ENCODE results near the gene CKB. TPM values are rescaled to one million over a fixed set of nuclear protein-coding genes. Genes with fewer than 3 reads are reported as not detected.

The CKB gene
- total RNA-seq, 4 donors from 2014 or later, result 453 to 1,624 (median 922) TPM

GRCh38 chr14:103508521-103509329, 13.9 kb downstream of the CKB start:
- WGBS, 2 donors (ENCODE audit: low coverage in 1 of 2), result 83 to 84% methylated on average over 9 to 16 of the region's 16 CpGs
- TF ChIP-seq POLR2A (IDR thresholded peaks at IDR 0.05), result no peak
- no peak for TF ChIP-seq EP300 (IDR thresholded peaks at IDR 0.05)
- no peak for TF ChIP-seq POLR2AphosphoS5 (IDR thresholded peaks at IDR 0.05)
- TF ChIP-seq, protein P1, sequence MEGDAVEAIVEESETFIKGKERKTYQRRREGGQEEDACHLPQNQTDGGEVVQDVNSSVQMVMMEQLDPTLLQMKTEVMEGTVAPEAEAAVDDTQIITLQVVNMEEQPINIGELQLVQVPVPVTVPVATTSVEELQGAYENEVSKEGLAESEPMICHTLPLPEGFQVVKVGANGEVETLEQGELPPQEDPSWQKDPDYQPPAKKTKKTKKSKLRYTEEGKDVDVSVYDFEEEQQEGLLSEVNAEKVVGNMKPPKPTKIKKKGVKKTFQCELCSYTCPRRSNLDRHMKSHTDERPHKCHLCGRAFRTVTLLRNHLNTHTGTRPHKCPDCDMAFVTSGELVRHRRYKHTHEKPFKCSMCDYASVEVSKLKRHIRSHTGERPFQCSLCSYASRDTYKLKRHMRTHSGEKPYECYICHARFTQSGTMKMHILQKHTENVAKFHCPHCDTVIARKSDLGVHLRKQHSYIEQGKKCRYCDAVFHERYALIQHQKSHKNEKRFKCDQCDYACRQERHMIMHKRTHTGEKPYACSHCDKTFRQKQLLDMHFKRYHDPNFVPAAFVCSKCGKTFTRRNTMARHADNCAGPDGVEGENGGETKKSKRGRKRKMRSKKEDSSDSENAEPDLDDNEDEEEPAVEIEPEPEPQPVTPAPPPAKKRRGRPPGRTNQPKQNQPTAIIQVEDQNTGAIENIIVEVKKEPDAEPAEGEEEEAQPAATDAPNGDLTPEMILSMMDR (IDR thresholded peaks at IDR 0.05), result no peak
- no peaks in the 10 kb centered on the region for H3K27me3 ChIP-seq
- H3K4me1 ChIP-seq, result peaks cover 3 to 16% (median 12%) of the 10 kb centered on the region in 3 donors
- ATAC-seq, result no peak
- no peaks in the 10 kb centered on the region for H3K9me3 ChIP-seq
- peaks cover 0 to 72% of the 10 kb centered on the region in 2 donors for H3K36me3 ChIP-seq
- H3K4me3 ChIP-seq, result no peak overlapping the region
- H3K27ac ChIP-seq, result no peak overlapping the region

- Histone ChIP-seq H3K9me3 (no peaks in the 10 kb centered on the region), H3K27ac (no peak overlapping the region), H3K27me3 (no peaks in the 10 kb centered on the region), H3K4me3 (no peak overlapping the region), H3K36me3 (peaks cover 0 to 81% of the 10 kb centered on the region in 2 donors), H3K4me1 (peaks cover 3 to 6% (median 5%) of the 10 kb centered on the region in 3 donors)
- ATAC-seq, result no peak
- 56 to 68% methylated on average over 1 to 3 of the region's 3 CpGs for WGBS, 2 donors (ENCODE audit: low coverage in 1 of 2)
- TF ChIP-seq POLR2AphosphoS5 (IDR thresholded peaks at IDR 0.05), result no peak
- TF ChIP-seq EP300 (IDR thresholded peaks at IDR 0.05), result no peak
- no peak for TF ChIP-seq POLR2A (IDR thresholded peaks at IDR 0.05)
- TF ChIP-seq, protein P1 (IDR thresholded peaks at IDR 0.05), result no peak
Observed at GRCh38 chr14:103507751-103508150, 14.9 kb downstream of the CKB start.

GRCh38 chr14:103504991-103505565, 17.6 kb downstream of the CKB start:
- no peak for ATAC-seq
- no peaks in the 10 kb centered on the region for H3K27me3 ChIP-seq
- H3K4me1 ChIP-seq, result peaks cover 0 to 12% (median 0%) of the 10 kb centered on the region in 3 donors
- H3K9me3 ChIP-seq, result no peaks in the 10 kb centered on the region
- TF ChIP-seq, protein P1 (IDR thresholded peaks at IDR 0.05), result no peak
- TF ChIP-seq EP300 (IDR thresholded peaks at IDR 0.05) (no peak), POLR2A (IDR thresholded peaks at IDR 0.05) (no peak), POLR2AphosphoS5 (IDR thresholded peaks at IDR 0.05) (no peak)
- no peak overlapping the region for H3K27ac ChIP-seq
- 81% methylated on average over 4 of the region's 8 CpGs; no CpG with 5 or more reads in 1 of the 2 donors for WGBS, 2 donors (ENCODE audit: low coverage in 1 of 2)
- H3K36me3 ChIP-seq, result peaks cover 0 to 87% of the 10 kb centered on the region in 2 donors
- no peak overlapping the region for H3K4me3 ChIP-seq

GRCh38 chr14:103503296-103503695, 19.3 kb downstream of the CKB start:
- H3K4me3 ChIP-seq, result no peak overlapping the region
- peaks cover 0 to 84% of the 10 kb centered on the region in 2 donors for H3K36me3 ChIP-seq
- H3K9me3 ChIP-seq, result no peaks in the 10 kb centered on the region
- no peaks in the 10 kb centered on the region for H3K27me3 ChIP-seq
- no peak for ATAC-seq
- peaks cover 0 to 17% (median 0%) of the 10 kb centered on the region in 3 donors for H3K4me1 ChIP-seq
- no peak overlapping the region for H3K27ac ChIP-seq
- 84 to 88% methylated on average over 8 to 11 of the region's 12 CpGs for WGBS, 2 donors (ENCODE audit: low coverage in 1 of 2)
- TF ChIP-seq, protein P1 (IDR thresholded peaks at IDR 0.05), result no peak
- no peak for TF ChIP-seq POLR2AphosphoS5 (IDR thresholded peaks at IDR 0.05)
- no peak for TF ChIP-seq EP300 (IDR thresholded peaks at IDR 0.05)
- no peak for TF ChIP-seq POLR2A (IDR thresholded peaks at IDR 0.05)
